Prostate gland (tissue), 2 donors: ENCODE results near the gene TEX53.

Experiments used
- POLR2A ChIP-seq: fragments of 450-650 bp; IDR thresholded peaks from one replicate; pipeline ENCODE4 v1.6.1; 2016; ENCODE audit warnings: antibody characterized with exemption, mild to moderate bottlenecking
- TF ChIP-seq, protein P1 (sequence below), 4 experiments: fragments of 200-600 bp in 2 of 4; fragments of 450-650 bp in 2 of 4; sonication (generic) in 2 of 4; IDR thresholded peaks; 1 replicate in 3 of 4; 2 replicates in 1 of 4; pipeline ENCODE4 v1.5.1; 2016 to 2019; ENCODE audit warnings: antibody characterized with exemption in 4 of 4, mild to moderate bottlenecking in 2 of 4, moderate library complexity in 2 of 4

DNA sequence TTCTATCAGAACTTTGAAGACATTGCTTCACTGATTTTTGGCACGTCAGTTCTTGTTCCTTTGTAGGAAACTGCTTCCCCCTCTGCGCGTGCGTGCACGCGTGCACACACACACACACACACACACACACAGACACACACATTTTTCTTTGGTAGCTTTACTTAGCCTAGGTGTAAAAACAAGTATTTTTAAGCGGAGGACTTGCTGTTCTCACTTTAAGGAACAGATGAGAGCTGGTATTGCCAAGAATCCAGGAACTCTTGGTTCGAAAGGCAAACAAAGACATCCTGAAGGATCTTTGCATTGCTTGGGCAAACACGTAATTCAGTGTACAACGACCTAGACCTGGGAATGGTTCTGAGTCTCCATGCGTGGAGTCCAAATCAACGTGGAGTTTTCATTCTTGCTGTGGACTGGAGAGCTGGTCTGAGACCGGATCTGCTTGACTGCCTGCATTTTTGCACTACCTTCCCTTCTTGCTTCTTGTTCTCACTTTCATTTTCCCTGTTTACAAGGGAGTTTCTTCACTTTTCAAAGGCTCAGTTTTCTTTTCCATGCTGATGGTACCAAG is 38.3 kb downstream of the TEX53 start:
- no peak for TF ChIP-seq POLR2A
- TF ChIP-seq, protein P1, sequence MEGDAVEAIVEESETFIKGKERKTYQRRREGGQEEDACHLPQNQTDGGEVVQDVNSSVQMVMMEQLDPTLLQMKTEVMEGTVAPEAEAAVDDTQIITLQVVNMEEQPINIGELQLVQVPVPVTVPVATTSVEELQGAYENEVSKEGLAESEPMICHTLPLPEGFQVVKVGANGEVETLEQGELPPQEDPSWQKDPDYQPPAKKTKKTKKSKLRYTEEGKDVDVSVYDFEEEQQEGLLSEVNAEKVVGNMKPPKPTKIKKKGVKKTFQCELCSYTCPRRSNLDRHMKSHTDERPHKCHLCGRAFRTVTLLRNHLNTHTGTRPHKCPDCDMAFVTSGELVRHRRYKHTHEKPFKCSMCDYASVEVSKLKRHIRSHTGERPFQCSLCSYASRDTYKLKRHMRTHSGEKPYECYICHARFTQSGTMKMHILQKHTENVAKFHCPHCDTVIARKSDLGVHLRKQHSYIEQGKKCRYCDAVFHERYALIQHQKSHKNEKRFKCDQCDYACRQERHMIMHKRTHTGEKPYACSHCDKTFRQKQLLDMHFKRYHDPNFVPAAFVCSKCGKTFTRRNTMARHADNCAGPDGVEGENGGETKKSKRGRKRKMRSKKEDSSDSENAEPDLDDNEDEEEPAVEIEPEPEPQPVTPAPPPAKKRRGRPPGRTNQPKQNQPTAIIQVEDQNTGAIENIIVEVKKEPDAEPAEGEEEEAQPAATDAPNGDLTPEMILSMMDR (IDR thresholded peaks at IDR 0.05) = no peak
